GM10847 (cell line): Measurements from ENCODE around the gene THBS1.

Source experiments
- POLR2A ChIP-seq: IDR thresholded peaks from 2 replicates; pipeline ENCODE4 v1.6.1; 2011; ENCODE audit not compliant: insufficient read length; ENCODE audit errors: extremely low read depth

Gene THBS1

GRCh38 chr15:39602143-39602542 is 21.3 kb downstream of the THBS1 start:
- no peak for TF ChIP-seq POLR2A

DNA sequence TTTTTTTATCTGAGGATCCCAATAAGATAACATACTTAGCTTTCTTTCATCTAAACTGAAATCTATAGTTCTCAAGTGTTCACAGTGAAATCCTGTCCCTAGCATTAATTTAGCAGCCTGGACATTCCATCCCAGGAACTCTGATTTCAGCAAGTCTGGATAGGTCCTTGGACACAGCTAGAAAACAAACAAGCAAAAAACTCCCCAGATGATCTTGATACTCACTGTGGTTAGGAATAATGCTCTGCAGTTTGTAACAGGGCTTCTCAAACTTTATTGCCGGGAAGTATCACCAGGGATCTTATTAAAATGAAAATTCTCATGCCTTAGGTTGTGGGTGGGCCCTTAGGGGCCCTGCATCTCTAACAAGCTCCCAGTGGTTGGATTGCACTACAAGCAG is 24.3 kb downstream of the THBS1 start:
- no peak for TF ChIP-seq POLR2A

DNA sequence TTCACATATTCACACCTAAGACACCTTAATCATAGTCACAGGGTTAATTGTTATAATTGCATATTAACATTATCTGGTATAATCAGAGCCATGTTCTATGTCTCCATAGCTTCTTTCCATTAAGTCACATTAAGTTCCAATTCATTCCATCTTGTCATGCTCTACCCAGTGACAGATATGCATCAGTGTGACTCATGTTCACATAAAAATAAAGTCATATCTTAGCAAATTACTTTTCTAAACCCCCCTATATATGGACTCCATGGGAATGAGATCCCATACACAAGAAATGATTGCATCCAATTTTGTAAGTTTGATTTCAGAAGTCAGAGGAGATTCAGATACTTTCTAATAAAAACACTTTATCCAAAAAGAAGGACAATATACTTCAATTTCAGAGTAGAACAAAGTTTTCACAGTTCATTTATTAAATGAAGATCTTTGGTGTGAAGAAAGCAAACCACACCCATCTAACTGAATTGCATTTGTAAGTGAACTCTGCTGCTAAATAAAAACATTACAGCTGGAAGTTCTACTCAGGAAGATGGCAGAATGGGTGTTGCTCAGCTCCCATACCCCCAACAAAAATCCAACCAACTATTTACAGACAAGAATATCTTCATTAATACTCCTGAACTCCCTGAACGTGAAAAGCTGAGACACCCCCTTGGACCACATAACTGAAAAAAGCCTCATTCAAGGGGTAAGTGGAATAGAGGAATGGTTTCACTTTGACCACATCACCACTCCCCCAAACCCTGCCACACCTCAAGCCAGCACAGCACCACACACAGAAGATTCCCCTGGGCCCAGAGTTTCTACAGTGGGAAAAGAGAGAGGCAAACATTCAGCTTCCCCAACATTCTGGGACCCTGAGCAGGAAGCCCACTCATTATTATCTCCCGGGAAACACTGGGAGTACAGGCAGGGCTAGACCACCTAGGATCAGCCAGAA is 27.6 kb downstream of the THBS1 start:
- TF ChIP-seq POLR2A: no peak

GRCh38 chr15:39609166-39609916 is 28.5 kb downstream of the THBS1 start:
- TF ChIP-seq POLR2A: no peak

GRCh38 chr15:39610665-39611064 is 29.8 kb downstream of the THBS1 start:
- no peak for TF ChIP-seq POLR2A

GRCh38 chr15:39613271-39613670 is 32.4 kb downstream of the THBS1 start:
- TF ChIP-seq POLR2A: no peak

DNA sequence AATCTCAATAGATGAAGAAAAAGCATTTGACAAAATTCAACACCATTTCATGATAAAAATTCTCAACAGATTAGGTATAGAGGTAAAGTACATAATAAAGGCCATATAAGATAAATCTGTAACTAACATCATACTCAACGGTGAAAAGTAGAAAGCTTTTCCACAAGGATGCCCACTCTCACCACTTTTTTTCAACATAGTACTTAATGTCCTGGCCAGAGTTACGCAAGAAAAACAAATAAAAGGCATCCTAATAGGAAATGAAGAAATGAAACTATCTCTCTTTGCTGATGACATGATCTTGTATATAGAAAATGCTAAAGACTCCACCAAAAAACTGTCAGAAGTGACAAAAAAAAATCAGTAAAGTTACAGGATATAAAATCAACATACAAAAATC is 33.0 kb downstream of the THBS1 start:
- TF ChIP-seq POLR2A: no peak

GRCh38 chr15:39616731-39617455 is 36.0 kb downstream of the THBS1 start:
- no peak for TF ChIP-seq POLR2A

- no peak for TF ChIP-seq POLR2A
Measured at GRCh38 chr15:39618063-39618823, 37.4 kb downstream of the THBS1 start.

GRCh38 chr15:39621210-39621609 is 40.3 kb downstream of the THBS1 start:
- TF ChIP-seq POLR2A: no peak

- no peak for TF ChIP-seq POLR2A
Measured at GRCh38 chr15:39621976-39622375, 41.1 kb downstream of the THBS1 start.

GRCh38 chr15:39622660-39623516 is 42.0 kb downstream of the THBS1 start:
- no peak for TF ChIP-seq POLR2A

- TF ChIP-seq POLR2A: no peak
Measured at GRCh38 chr15:39623529-39623931, 42.7 kb downstream of the THBS1 start.

- no peak for TF ChIP-seq POLR2A
Measured at GRCh38 chr15:39624806-39625205, 43.9 kb downstream of the THBS1 start.
